ENCODE data around the gene STK11IP.
"Not testable (repeated sequence)": the region's sequence is repeated elsewhere in the genome, so short reads cannot be mapped to it uniquely, and the experiment has no call there.

STK11IP gene

DNA sequence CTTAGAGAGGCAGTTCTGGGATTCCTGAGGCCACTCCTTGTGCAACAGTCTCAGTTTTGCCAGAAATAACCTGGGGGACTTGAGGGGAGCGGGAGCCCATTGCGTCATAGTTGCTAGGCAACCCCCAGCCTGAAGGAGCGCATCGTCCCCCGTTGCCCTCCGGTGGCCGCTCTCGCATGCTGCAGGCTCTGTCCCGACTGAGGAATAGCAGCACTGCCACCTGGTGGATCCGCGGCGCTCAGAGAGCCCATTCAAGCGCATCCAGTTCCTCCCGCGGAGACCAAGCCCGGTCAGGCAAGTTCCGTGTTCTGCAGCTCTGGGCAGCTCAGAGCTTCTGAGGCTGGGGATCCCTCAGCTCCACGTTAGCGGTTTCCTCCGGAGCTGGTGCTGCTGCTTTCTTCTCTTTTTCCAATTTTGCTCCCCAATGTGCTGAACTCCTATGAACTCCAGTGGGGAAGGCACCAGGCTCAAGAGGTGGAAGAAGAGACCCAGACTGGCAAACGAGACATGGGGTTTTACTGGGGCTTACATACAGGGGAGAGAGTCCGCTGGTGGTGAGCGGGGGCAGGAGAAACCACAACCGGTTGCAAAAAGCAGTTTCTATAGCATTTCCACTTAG, 44.9 kb downstream of the STK11IP start:
- in situ Hi-C loops (cut with MboI; ENCODE audit: low pct_unique_long_range_greater_than_20kb, low sequenced_read_pairs) = no loop called here
- DNase-seq = peak; percentile 98

DNA sequence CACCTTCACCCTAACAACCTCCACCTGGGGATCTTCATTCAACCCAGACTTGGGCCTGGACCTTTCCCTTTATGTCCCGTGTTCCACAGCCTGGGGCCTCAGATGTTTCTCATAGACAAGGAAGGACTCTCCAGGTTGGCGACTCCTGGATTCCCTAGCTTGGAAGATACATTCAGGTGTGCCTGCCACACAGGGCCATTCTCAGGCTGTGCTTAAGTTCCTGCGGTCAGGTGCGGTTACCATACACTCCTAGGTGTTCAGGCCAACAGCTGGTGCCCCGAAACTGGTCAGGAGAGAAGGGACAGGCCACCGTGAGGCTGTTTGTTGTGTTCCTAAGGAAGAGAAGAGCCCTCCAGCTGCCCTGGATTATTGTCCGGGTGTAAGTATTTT, 45.4 kb downstream of the STK11IP start:
- in situ Hi-C loops (cut with MboI; ENCODE audit: low pct_unique_long_range_greater_than_20kb, low sequenced_read_pairs) = no loop called here
- DNase-seq = no peak

DNA sequence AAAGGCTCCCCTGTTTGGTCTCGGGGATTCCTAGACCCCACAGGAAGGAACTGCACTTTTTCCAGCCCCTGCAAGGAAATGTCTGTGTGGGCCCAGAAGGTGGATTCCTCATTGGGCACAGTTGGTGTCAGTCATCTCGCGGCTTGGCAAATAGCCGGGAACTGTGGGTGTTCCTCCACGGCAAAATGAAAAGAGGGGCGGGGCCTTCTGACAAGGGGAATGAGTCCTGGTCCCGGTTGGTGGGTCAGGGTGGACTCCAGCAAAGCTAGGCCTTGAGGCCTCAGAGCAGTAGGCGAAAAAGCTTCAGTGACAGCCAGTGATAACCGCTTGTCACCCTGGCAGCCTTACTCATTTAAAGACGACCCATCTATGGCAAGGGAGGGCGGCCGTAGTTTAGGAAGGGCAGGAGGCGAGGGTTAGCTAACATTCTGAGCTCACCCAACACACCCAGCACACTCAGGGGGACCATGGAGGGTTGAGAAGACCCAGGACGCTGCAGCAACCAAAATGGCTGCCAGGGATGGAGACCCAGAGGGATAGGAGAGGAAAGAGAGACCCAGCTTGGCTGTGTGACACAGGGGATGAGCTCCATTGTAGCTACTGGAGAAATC, 46.2 kb downstream of the STK11IP start:
- no peak for DNase-seq
- in situ Hi-C loops (cut with MboI; ENCODE audit: low pct_unique_long_range_greater_than_20kb, low sequenced_read_pairs) = no loop called here

DNA sequence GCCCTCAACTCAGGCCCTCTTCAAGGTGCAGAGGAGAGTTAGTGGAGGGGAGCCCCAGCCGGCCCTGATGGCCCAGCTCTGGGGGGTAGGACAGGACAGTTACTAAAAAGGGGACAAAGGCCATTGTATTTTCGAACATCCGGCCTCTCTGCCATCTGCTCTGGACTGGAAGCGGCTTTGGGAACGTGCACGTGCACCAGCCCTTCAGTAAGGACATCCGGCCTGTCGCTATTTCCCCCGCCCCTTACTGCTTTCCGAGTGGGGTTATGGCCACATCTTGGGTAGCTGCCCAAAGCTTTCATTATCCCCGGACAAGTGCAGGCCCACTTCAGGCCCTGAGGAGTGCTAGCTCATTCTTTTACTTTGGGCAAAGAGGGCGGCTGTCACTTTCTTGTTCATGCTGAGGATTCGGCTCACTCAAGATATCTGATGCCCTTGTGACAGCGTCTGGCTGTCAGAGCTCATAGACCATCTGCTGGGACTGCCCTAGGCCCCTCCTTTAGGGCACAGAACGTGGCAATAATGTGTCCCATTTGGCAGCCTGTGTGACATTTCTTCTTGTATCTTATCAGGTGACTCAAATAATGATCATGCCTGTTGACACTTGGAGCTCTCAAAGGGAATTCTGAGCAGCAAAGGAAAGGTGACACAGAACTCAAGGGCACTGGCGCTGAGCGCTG, 47.3 kb downstream of the STK11IP start:
- in situ Hi-C loops (cut with MboI; ENCODE audit: low pct_unique_long_range_greater_than_20kb, low sequenced_read_pairs) = no loop called here
- no peak for DNase-seq

DNA sequence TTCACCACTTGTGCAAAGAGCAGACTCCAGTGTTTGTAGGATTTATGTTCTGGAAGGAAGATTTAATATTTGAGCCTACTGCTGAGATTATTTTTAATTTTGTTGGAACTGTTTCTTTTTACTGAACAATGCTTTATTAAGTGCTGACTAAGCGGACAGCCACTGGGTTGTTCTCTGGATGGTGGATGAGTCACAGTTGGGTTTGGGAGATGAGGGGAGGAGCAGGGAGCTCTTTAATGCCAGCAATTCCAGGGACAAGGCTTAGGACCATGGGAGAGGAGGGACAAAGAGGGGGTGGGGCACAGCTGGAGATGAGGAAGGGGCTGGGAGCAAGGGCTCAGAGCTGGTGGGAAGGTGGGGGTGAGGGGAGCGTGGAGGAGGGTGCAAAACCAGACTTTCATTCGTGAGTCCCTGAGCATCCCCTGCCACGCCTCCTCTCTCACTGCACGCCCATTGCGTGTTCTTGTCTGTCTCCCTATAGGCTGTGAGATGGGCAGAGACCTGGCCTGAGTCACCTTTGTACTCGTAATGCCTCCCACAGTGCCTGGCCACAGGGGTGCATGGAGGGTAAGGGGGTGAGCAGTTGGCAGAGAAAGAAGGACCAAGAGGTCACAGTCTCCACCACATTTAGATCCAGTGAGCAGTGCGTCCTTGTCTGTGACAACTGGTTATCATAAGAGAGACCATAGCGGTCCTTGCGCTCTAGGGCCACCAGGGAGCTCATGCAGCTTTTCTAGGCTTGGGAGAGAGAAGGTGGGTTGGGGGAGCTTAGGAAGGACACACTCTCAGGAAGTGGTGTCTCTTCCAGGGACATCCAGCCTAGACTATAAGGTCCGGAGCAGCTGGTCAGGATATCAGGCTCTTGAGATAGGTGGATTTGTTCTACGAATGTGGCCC, 48.2 kb downstream of the STK11IP start:
- DNase-seq = no peak
- in situ Hi-C loops (cut with MboI; ENCODE audit: low pct_unique_long_range_greater_than_20kb, low sequenced_read_pairs) = no loop called here

DNA sequence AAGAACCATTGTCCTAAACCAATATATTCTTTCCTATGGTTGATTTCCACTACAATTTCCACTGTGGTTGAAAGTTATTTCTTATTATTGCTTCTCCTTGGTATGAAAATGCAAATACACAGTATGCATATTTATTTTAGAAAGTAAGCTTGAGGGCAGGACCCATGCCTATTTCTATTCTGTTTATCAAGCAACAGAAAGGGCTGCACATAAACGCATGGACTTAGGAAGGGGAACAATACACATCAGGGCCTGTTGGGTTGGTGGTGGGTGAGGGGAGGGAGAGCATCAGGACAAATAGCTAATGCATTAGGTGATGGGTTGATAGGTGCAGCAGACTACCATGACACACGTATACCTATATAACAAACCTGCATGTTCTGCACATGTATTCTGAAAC, 50.5 kb downstream of the STK11IP start:
- no peak for DNase-seq
- in situ Hi-C loops (cut with MboI; ENCODE audit: low pct_unique_long_range_greater_than_20kb, low sequenced_read_pairs) = no loop called here

DNA sequence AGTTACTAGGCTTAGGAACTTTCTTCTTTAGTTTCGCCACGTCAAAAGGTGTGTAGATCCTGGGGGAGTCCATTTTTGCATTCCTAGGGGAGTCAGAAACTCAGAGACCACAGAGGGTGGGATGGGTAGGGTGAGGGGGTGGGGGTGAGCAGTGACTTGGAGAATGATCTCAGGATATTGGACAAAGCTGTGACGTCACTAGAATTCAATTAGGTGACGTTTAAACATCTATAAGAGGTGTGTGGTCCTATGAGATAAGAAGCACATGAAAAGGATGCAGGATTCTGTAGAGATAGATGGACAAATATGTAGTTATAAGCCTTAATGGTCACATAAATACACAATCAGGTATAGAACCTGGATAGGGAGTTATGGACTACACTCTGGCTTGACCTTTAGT, 51.3 kb downstream of the STK11IP start:
- in situ Hi-C loops (cut with MboI; ENCODE audit: low pct_unique_long_range_greater_than_20kb, low sequenced_read_pairs) = no loop called here
- no peak for DNase-seq

DNA sequence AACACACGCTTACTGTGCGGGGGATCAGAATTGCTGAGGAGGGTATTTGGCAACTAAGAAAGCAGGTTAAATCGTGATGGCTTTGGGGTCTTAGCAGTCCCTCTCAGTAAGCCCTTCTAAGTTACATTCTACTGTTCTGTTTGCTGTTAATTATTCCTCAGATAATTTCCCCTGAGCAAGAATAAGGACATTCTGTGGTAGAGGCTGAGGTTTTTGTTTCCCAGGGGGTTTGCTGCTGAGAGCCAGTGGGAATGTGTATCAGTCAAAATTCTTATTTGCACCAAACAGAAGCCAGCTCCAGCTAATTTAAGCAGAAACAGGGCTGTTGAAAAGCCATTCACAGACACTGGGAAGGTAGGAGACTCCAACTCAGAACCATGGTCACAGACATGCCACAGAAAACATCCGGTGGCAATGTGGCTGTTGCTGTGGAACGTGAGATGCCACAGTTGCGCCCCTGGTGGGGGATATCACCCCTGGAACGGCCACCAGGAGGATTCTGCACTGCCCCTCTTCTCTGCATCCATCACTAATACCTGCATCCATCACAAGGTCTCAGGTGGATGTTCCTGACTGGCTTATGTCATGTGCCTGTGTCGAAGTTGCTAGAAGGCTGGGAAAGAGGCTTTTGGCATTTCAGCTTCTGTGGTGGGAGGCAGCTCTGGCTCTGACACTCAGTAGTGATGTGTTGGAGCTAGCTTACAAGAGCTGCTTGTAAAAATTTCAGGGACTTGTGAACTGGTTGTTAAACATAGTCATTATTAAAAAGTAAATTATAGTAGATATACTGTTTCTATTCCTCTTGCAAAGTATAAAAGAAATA, 53.0 kb downstream of the STK11IP start:
- DNase-seq = no peak
- in situ Hi-C loops (cut with MboI; ENCODE audit: low pct_unique_long_range_greater_than_20kb, low sequenced_read_pairs) = no loop called here

DNA sequence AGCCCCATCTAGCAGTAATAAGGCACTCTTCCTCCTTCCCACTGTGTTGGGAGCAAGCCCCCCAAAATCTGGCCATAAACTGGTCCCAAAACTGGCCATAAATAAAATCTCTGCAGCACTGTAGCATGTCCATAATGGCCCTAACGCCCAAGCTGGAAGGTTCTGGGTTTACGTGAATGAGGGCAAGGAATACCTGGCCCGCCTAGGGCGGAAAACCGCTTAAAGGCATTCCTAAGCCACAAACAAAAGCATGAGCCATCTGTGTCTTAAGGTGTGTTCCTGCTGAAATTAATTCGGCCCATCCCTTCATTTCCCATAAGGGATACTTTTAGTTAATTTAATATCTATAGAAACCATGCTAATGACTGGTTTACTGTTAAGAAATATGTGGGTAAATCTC, 54.0 kb downstream of the STK11IP start:
- in situ Hi-C loops (cut with MboI; ENCODE audit: low pct_unique_long_range_greater_than_20kb, low sequenced_read_pairs); DNase-seq: not testable (repeated sequence)

DNA sequence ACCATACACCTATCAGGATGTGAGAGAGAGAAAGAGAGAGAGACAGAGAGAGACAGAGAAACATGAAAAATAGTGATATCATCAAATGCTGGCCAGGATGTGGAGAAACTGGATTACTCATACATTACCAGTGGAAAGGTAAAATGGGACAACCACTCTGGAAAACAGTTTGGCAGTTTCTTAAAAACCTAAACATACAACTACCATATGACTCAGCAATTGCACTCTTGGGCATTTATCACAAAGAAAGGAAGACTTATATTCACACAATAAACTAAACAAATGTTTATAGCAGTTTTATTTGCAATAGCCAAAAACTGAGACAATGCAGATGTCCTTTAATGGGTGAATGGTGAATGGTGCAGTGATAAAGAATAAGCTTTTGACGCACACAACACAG, 58.9 kb downstream of the STK11IP start:
- DNase-seq = no peak
- in situ Hi-C loops (cut with MboI; ENCODE audit: low pct_unique_long_range_greater_than_20kb, low sequenced_read_pairs) = no loop called here

DNA sequence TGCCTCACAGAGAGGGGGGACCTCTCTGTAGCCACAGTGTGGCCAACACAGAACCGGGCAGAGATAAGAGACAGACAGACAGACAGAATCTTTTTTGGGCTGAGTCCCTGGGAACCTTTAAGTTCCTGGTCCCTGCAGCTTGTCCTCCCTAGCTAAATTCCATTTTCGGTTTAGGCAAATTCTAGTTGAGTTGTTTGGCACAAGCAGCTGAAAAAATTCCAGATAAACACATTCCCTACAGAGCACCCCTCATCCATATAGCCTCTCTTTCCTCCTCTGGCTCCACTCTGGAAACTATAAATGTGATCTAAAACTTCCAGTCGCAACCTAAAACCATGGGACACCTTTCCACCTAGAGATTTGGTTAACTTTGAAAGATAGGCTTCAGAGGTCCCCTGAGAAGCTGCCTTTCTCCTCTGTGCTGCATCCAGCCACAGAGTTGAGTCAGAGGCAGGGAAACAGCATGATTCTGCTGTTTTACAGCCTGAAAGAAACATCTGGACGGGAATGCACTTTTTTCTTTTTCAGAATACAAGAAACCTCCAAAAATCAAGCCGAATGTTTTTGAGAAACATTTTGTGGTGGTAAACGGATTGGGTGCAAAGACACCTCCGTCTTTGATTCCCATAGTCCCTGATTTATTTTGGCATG, 60.7 kb downstream of the STK11IP start:
- in situ Hi-C loops (cut with MboI; ENCODE audit: low pct_unique_long_range_greater_than_20kb, low sequenced_read_pairs) = no loop called here
- no peak for DNase-seq

DNA sequence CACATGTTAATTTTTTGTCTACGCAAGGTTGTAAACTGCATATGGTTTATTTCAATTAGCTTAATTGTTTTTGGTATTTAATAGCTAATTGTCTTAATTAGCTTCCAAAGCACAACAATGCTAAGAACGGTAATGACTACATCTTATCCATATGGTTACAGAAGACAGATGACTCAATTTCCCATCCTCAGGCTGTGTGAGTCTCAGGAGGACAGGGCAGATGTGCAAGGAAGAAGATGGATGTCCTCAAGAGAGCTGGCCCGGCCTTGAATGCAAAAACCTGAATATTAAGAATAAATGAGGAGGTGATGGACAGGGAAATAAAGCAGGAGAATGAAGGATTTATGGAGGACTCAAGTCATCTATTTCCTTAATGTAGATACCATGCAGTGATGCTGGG, 61.2 kb downstream of the STK11IP start:
- DNase-seq = no peak
- in situ Hi-C loops (cut with MboI; ENCODE audit: low pct_unique_long_range_greater_than_20kb, low sequenced_read_pairs) = no loop called here

DNA sequence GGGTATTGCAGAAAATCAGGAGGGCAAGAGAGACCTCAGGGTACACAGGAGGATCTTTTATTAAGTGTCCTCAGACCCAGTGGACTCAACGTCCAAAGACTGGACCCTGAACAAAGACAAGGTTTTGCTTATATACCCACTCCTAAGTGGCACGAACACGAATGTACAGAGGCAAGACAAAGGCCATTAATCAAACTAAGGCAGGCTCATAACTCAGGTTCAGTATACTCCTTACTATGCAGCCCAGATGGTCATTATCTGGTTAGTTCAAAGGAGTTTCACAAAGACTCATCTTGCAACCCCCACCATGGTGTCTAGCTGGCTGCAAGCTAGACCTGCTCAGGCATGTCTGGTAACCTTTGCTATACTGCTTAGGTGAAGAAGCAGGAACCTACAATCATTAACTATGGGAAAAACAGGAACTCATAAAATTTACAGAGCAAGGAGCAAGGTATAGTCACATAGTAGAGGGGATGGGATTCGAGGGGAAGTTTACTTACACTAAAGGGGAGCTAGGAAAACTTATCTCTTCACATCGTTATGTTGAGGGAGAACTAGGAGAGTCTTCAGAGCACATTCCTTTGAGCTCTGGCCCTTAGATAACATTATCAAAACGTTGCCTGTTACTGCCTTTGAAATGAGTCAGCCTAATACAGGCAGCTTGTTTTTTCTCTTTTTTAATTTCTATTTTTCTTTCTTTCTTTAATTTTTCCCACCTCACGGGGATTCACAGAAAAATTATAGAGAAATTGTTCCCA, 63.7 kb downstream of the STK11IP start:
- in situ Hi-C loops (cut with MboI; ENCODE audit: low pct_unique_long_range_greater_than_20kb, low sequenced_read_pairs) = no loop called here
- DNase-seq = peak; percentile 14

DNA sequence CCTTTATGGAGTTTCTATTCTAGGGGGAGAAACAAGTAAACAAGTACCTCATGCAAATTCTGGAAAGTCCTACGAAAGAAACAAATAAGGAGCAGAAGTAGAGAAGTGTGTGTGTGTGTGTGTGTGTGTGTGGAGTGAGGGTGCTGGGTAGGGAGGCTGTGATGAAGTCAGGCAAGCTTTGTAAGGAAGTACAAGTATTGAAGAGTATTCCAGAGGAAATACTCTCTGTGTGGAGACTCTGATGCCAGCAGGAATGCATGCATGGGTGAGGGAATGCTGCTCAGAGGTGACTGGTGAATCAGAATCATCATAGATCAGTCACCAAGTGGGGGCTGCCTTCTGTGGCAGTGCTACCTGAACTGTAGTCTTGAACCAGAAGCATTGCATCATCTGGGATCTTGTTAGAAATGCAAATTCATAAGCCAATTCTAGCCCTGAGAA, 64.3 kb downstream of the STK11IP start:
- in situ Hi-C loops (cut with MboI; ENCODE audit: low pct_unique_long_range_greater_than_20kb, low sequenced_read_pairs) = no loop called here
- DNase-seq = no peak

DNA sequence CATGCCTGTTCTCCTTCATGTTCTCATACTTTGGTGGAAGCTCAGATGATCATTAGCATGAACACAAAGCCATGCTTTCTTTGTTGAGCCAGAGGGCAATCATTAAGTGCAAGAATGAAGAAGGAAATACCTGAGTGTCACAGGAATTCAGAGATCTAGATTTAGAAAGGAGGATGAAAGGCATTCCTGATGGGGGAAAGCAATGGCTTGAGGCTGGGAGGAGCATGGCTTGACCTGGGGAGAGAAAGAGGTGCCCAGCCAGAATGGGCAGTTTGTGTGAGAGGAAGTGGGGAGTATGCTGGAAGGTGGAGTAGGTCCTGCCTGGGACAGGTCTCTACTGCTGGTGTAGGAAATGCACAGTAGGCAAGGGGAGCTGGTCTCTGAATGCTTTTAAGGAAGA, 64.9 kb downstream of the STK11IP start:
- no peak for DNase-seq
- in situ Hi-C loops (cut with MboI; ENCODE audit: low pct_unique_long_range_greater_than_20kb, low sequenced_read_pairs) = no loop called here

DNA sequence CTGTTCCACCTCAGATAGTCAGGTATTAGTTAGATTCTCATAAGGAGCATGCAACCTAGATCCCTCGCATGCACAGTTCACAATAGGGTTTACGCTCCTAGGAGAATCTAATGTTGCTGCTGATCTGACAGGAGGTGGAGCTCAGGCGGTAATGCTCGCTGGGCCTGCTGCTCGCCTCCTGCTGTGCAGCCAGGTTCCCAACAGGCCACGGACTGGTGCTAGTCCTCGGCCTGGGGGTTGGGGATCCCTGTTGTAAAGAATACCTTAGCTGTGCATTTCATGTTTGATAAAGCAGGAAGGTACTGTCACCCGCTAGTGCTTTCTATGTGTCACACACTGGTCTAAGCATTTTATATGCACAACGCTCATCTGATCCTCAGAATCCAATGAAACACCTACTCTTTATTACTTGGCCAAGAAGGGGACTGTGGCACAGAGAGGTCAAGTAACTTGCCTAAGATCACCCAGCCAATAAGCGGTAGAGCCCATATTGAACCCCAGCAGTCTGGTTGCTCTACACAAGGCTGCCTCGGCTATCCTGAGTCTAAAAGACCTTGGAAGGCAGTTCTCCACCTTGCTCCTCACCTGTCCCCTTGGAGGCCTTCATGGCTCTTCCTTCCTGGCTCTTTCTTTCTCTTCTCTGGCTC, 65.6 kb downstream of the STK11IP start:
- in situ Hi-C loops (cut with MboI; ENCODE audit: low pct_unique_long_range_greater_than_20kb, low sequenced_read_pairs) = no loop called here
- no peak for DNase-seq

DNA sequence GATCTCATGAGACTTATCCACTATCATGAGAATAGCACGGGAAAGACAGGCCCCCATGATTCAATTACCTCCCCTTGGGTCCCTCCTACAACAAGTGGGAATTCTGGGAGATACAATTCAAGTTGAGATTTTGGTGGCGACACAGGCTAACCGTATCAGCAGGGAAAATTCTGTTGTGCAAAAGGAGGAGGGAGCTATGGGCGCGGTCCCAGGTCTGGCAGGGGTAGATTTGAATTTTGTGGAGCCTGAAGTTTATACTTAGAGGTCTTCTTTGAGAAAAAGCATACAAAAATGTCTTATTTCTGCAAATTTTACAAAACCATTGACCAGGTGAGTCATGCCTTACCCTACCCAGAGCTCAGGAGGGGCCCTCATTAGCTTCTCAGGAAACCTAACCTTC, 66.4 kb downstream of the STK11IP start:
- in situ Hi-C loops (cut with MboI; ENCODE audit: low pct_unique_long_range_greater_than_20kb, low sequenced_read_pairs) = no loop called here
- DNase-seq = no peak

Measured in KBM-7 (cell line).